ENCODE measurements around the gene MT1M.
"Not testable (repeated sequence)": the region's sequence is repeated elsewhere in the genome, so short reads cannot be mapped to it uniquely, and the experiment has no call there.

Gene MT1M

DNA sequence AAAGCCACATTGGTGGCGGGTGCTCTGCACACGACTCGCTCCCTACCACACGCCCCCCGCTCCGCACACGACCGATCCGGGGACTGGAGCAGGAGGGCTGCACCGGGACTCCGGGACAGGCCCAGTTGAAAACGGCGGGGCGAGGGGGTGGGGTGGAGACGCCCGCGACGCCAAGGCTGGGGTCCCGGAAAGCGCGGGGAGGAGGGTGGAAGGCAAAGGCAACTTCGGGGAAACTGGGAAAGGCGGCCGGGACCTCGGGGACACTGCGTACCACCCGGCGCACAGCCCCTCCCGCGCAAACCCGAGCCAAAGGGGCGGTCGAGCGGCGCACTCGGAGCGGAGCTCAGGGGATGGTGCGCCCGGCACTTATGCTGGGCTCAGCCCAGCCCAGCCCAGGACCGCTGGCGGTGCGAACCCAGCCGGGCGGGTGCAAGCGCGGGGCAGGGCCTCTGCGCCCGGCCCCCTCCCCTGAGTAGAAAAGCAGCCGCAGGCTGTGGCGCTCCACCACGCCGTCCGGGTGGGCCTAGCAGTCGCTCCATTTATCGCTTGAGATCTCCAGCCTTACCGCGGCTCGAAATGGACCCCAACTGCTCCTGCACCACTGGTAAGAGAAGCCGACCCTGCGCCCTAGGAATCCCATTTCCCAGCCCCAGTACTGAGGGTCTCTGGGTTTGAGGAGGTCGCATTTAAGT, at the start of gene MT1M:
MT1M (plus strand) TSS at position 504 of the 692 bp plus-strand sequence; CDS start at position 577, 73 bp downstream.
- no peak for DNase-seq (ENCODE audit: low read depth in 2 of 2)

DNA sequence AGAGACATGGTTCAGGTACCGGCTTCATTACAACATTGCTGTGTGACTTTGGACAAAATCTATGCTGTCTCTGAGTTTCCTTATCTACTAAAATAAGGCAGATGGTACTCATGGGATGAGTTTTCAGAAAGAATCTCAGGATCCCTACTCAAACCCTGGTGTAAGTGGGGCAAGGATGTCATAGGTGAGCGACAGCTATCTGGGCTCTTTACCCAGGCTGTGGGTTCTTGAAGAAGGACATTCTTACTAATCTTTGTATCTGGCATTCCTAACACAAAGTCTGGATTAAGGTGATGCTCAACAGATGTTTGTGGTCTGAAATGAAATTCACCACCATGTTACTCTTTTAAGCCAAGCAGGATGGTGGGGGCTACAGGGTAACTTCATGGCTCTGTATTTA, 49.5 kb upstream of the MT1M start:
- DNase-seq (ENCODE audit: low read depth in 2 of 2) = not testable (repeated sequence)

DNA sequence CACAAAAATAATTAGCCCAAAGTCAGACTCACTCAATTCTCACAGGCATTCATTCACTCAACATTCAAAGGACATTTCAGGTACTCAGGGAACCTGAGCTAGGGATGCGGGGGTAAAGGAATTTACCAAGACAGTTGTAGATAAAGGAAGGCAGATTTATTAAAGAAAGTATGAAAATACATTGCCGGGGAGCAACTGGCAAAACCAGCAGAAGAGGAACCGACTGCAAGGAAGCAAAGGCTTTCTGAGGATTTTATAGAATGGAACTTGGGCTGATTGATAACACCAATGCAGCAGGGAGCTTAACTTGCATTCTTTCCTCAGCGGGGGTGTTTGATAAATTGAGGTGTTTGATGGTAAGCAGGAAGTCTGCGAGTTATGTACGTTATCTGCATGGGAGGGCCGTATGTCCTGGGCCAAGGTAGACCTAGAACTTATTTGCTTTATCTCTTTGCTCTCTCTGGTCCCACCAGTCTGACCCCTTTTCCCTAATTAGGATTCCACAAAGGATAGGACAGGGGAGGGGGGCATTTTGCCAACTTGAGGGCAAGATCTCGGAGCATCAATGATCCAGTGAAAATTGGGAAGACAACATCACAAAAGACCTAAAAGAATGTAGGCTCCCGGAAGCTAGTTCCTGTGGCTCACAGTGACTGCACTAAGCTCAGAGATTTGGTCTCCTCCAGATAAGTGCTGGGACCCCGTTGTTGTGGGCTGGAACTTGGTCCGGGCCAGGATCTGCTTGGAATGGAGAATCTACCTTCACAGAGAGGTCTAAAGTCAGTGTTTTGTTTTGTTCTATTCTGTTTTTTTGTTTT, 48.9 kb upstream of the MT1M start:
- no peak for DNase-seq (ENCODE audit: low read depth in 2 of 2)

DNA sequence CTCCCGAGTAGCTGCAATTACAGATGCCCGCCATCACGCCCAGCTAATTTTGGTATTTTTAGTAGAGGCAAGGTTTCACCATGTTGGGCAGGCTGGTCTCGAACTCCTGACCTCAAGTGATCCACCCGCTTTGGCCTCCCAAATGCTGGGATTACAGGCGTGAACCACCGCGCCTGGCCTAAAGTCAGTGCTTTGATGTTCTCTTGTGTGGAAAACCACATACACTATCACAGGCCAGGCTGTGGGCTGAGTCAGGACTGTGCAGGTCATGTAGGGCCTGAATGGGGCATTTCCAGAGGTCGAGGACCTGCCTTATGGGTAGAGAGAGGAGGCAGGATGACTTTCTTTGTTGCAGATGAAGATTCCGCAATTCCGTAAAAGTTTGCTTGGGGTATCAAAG, 48.2 kb upstream of the MT1M start:
- no peak for DNase-seq (ENCODE audit: low read depth in 2 of 2)

DNA sequence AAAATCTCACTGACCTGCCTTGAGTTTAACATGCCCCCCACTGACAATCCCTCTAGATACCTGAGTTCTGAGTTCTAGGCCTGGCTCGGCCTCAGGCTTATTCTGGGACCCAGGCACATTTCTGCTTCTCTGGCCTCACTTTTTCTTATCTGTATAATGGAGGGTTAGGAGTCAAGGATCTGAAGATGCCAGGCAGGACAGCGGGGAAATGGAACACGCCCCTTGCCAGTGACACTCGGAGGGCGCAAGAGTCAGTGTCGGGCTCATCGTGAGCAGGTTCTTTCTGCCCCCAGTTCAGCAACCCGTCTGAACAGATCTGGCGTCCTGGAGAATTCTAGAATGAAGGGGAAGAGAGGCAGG, 43.7 kb upstream of the MT1M start:
- no peak for DNase-seq (ENCODE audit: low read depth in 2 of 2)

DNA sequence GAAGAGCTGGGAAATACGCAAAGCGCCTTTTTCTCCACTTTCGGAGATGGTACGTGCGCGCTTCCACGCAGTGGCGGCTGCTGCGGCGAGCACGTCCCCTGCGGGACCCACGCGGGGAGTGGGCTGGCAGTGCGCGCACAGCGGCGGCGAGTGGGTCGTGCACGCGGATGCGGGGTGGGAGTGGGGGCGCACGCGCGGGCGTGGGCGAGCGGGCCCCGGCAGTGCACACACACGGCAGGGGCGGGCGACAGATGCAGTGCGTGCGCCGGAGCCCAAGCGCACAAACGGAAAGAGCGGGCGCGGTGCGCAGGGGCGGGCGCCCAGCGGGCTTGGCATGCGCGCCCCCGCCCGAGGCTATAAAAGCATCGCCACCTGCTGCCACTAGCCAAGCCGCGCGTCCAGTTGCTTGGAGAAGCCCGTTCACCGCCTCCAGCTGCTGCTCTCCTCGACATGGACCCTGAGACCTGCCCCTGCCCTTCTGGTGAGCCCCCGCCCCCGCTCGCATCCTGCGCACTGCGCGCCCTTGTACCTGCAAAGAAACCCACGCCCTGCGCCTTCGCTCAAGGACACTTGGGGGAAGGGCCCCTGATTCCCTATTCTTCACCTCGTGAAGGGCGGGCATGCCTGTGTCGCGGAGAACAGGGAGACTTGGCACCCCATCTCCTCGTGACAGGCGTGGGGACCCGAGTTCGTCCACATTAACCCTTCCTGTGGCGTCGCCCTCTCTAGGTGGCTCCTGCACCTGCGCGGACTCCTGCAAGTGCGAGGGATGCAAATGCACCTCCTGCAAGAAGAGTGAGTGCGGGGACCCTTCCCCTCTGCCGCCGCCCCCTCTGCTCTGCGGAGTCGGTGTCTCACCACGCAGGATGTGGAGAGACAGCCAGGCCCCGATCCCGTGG, 43.1 kb upstream of the MT1M start, which contains the start of gene MT3:
MT3 (plus strand) TSS at position 388 of the 899 bp plus-strand sequence; CDS start at position 451, 63 bp downstream.
- no peak for DNase-seq (ENCODE audit: low read depth in 2 of 2)

DNA sequence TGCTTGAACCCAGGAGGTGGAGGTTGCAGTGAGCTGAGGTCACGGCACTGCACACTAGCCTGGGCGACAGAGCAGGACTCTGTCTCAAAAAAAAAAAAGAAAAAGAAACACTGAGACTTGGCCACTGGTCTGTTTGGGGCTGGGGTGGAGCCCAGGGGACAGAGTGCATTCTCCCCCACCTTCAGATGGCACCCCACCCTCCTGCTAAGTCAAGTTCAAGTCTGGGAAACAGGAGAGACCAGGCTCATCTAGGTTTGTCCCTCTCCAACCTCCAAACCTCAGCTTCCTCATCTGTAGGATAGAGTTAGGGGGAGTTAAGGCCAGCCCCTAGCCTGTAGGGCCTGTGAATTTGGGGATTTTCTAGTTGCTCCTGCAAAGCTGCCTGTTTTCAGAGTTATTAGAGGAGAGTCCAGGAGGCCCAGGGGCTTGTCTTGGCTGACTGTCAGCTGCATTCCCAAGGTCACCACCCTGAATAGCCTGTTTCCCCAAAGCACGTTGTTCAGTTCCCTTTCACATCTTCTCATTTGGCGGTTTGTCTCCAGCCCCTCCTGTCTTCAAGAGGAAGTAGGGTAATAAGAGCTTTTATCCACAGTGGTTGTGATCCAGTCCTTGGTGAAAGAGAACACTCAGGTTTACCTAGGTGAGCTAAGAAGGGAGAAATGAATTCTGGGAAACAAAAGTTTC, 40.9 kb upstream of the MT1M start:
- no peak for DNase-seq (ENCODE audit: low read depth in 2 of 2)

- DNase-seq (ENCODE audit: low read depth in 2 of 2) = no peak
Observed at GRCh38 chr16:56593573-56594291, 38.7 kb upstream of the MT1M start.

- DNase-seq (ENCODE audit: low read depth in 2 of 2) = no peak
Observed at GRCh38 chr16:56594292-56594619, 38.2 kb upstream of the MT1M start.

- DNase-seq (ENCODE audit: low read depth in 2 of 2) = no peak
Observed at GRCh38 chr16:56600398-56600999, 32.0 kb upstream of the MT1M start.

GRCh38 chr16:56601325-56601724, 31.1 kb upstream of the MT1M start:
- no peak for DNase-seq (ENCODE audit: low read depth in 2 of 2)

- DNase-seq (ENCODE audit: low read depth in 2 of 2) = no peak
Observed at GRCh38 chr16:56603589-56603988, 28.9 kb upstream of the MT1M start.

DNA sequence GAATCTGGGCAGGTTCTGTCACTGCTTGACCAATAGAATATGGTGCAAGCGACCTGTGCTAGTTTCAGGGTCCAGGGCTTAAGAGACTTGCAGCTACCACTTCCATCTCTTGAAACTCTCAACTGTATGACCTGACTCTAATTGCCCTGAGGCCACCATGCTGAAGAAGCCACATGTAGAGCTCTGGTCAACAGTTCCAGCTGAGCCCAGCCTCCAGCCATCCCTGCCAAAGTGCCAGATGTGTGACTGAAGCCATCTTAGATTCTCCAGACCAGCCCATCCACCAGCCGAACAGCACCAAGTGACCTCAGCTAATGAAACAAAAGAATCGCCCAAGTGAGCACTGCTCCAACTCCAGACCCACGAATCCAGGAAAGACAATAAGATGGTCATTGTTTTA, 27.5 kb upstream of the MT1M start:
- no peak for DNase-seq (ENCODE audit: low read depth in 2 of 2)

DNA sequence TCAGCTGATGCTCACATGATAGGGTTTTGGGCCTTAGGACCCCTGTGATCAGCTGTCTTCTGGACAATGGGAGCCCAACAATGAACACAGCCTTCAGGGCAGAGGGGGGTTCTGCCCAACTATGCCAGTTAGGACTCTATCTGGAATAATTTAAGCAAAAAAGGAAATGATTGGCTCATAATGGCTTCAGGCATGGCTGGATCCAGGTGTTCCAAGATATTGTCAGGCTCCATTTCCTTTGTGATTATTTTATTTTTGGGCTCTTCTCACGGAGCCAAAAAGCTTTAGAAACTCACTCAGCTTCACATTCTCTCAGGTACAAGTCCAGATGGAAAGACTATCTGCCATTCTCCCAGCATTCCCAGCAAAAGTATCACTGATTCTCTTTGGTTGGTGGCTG, 27.0 kb upstream of the MT1M start:
- no peak for DNase-seq (ENCODE audit: low read depth in 2 of 2)

DNA sequence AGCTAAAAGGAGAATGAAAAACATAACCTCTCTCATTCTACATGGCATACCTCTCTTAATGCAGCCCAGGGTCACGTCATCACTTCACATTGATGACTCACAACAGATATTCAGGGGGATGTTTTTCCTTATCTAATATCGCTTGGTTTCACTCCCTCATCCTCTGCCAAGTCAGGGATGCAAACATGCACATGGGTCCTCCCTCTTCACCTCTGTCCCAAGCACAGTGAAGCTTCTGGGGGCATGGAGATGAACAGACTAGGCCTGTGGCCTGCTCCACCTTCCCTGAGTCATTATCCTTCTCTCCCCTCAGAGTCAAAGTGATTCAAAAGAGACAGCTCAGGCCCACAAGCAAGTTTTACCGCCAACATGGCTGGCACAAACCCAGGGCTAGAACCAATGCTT, 26.4 kb upstream of the MT1M start:
- no peak for DNase-seq (ENCODE audit: low read depth in 2 of 2)

DNA sequence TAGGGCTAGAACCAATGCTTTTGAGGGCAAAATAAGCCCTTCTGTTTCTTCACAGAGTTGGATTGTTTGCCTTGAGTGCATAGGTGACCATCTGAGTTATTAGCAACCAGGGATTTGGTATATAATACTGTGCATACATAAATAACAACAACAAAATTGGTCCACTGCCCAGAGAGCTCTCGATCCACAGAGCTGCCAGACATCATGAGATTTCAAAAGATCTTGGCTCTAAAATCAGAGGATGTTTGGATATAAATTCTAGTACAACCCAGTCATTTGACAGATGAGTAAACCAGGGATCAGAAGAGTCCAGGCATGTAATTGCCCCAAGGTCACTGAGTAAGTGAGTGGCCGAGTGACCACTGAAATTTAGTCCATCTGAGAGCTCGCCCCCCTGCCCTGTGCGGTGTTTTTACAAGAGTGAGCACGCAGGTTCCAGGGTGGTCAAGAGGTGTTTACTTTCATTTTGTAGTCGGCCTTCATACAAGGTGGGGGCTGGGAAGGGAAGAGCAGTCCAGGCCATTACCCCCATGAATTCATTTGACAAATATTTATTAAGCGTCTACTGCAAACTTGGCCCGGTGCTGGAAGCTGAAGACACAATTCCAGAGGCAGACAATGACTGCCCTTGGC, 25.9 kb upstream of the MT1M start:
- DNase-seq (ENCODE audit: low read depth in 2 of 2) = no peak

GRCh38 chr16:56607109-56607618, 25.3 kb upstream of the MT1M start:
- DNase-seq (ENCODE audit: low read depth in 2 of 2) = peak; percentile 94 to 95

- DNase-seq (ENCODE audit: low read depth in 2 of 2) = no peak
Observed at GRCh38 chr16:56607675-56608042, 24.8 kb upstream of the MT1M start.

DNA sequence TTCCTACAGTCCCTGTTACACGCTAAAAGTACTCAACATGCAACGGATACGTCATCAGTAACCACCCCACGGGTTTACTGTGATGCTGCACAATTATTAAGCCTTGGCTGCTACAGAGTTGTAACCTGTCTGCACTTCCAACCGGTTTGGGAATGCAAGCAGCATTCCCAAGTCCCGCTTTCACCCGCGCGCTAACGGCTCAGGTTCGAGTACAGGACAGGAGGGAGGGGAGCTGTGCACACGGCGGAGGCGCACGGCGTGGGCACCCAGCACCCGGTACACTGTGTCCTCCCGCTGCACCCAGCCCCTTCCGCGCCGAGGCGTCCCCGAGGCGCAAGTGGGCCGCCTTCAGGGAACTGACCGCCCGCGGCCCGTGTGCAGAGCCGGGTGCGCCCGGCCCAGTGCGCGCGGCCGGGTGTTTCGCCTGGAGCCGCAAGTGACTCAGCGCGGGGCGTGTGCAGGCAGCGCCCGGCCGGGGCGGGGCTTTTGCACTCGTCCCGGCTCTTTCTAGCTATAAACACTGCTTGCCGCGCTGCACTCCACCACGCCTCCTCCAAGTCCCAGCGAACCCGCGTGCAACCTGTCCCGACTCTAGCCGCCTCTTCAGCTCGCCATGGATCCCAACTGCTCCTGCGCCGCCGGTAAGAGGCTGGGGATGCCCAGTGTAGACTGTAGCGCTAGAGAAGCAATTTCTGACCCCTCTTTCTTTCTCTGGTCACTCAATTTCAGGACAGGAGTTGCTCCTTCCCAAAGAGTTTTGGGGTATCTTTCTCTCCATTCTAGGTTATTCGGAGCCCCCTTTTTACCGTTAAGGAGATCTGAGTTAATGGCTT, 24.2 kb upstream of the MT1M start, which contains the start of gene MT2A:
MT2A (plus strand) TSS at position 542 of the 833 bp plus-strand sequence; CDS start at position 614, 72 bp downstream.
- peak; percentile 88 for DNase-seq (ENCODE audit: low read depth in 2 of 2)
